SK-N-MC (cell line): ENCODE measurements around the gene FAM168A.

ENCODE experiments used
- EZH2 ChIP-seq: fragments of 200-600 bp; sonication (generic); IDR thresholded peaks from one replicate; pipeline ENCODE4 v1.6.1; 2017; ENCODE audit warnings: antibody characterized with exemption
- POLR2AphosphoS5 ChIP-seq: IDR thresholded peaks from 2 replicates; pipeline ENCODE4 v1.6.1; 2012; ENCODE audit warnings: mild to moderate bottlenecking, low read depth, low read length, borderline replicate concordance

DNA sequence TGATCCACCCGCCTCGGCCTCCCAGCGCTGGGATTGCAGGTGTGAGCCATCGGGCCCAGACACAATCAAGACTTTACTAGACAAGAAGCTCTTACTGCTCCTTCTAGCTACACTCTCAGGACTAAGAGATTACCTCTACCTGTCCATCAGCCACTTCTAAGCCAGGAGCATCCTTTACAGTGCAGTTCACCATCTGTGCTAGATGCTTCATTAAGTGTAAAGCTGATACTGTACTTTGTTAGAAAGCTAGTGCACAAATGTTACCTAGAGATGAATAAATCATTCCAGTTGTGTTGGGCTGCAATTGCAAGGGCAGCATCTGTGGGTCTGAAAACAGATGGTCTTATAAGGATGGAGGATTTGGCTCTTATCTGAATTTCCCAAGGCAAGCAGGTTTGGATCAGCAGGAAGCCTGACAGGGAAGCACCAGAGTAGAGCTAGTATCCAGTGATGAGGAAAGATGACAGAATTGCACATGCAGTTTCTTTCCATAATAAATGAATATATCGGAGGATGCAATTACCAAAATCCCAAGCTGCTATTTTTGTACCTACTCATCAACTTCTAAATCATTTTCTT, 58.3 kb downstream of the FAM168A start:
- TF ChIP-seq EZH2 (no peak), POLR2AphosphoS5 (no peak)
